PC-3 (cell line): Measurements from ENCODE around the gene MTG1.

Experiments
- EZH2 ChIP-seq: fragments of 300-600 bp; sonication (generic); IDR thresholded peaks from one replicate; pipeline ENCODE4 v1.6.1; 2017; ENCODE audit warnings: antibody characterized with exemption, mild to moderate bottlenecking, low read length; ENCODE audit not compliant: unreplicated experiment
- EZH2phosphoT487 ChIP-seq: fragments of 300-600 bp; sonication (generic); IDR thresholded peaks from 2 replicates; pipeline ENCODE4 v1.6.1; 2018; ENCODE audit warnings: mild to moderate bottlenecking, antibody characterized with exemption, low read length, borderline replicate concordance
- TF ChIP-seq, protein P1 (sequence below): fragments of 300-600 bp; sonication (generic); conservative IDR thresholded peaks from 2 replicates; pipeline ENCODE4 v1.5.1; 2017; ENCODE audit warnings: antibody characterized with exemption, low read depth, mild to moderate bottlenecking, low read length

- TF ChIP-seq EZH2 (no peak), EZH2phosphoT487 (no peak)
- TF ChIP-seq, protein P1, sequence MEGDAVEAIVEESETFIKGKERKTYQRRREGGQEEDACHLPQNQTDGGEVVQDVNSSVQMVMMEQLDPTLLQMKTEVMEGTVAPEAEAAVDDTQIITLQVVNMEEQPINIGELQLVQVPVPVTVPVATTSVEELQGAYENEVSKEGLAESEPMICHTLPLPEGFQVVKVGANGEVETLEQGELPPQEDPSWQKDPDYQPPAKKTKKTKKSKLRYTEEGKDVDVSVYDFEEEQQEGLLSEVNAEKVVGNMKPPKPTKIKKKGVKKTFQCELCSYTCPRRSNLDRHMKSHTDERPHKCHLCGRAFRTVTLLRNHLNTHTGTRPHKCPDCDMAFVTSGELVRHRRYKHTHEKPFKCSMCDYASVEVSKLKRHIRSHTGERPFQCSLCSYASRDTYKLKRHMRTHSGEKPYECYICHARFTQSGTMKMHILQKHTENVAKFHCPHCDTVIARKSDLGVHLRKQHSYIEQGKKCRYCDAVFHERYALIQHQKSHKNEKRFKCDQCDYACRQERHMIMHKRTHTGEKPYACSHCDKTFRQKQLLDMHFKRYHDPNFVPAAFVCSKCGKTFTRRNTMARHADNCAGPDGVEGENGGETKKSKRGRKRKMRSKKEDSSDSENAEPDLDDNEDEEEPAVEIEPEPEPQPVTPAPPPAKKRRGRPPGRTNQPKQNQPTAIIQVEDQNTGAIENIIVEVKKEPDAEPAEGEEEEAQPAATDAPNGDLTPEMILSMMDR, result no peak
These were observed 51.3 kb downstream of the MTG1 start for GRCh38 chr10:133445268-133445732.
